ENCODE measurements around the gene MAP2K7. TPM values are rescaled to one million over a fixed set of nuclear protein-coding genes. Genes with fewer than 3 reads are reported as not detected.
"Not testable (repeated sequence)": the region's sequence is repeated elsewhere in the genome, so short reads cannot be mapped to it uniquely, and the experiment has no call there.

The MAP2K7 gene
- total RNA-seq (2014; rRNA removed; shearing (Covaris generic)): 21.1 and 24.3 TPM in 2 replicates

GRCh38 chr19:7903244-7904073 lies at the start of gene MAP2K7:
Gene MAP2K7, plus strand, starts transcription at chr19:7903877. Its CDS starts 68 bp downstream, at chr19:7903945.
- peak; percentile 100 for DNase-seq
- Histone ChIP-seq H3K4me3 (ENCODE audit: insufficient read depth, low read depth, low read length) (peak within 1 kb of the TSS; percentile 88), H3K27me3 (ENCODE audit: control insufficient read depth, insufficient read depth, low read length) (no peaks in the 10 kb centered on the region; the same call in 1 of the 2 replicates), H3K36me3 (replicated peaks; ENCODE audit: control insufficient read depth, insufficient read depth, low read length) (peaks cover 2% of the 10 kb centered on the region; the same call in 1 of the 2 replicates)

- peaks cover 39% of the 10 kb centered on the region for H3K27me3 ChIP-seq (ENCODE audit: control insufficient read depth, insufficient read depth, low read length)
- H3K4me3 ChIP-seq (ENCODE audit: insufficient read depth, low read depth, low read length): no peak overlapping the region
- DNase-seq: peak; percentile 29
- no peaks in the 10 kb centered on the region for H3K36me3 ChIP-seq (replicated peaks; ENCODE audit: control insufficient read depth, insufficient read depth, low read length)
Observed at GRCh38 chr19:7855426-7856108, 48.1 kb upstream of the MAP2K7 start.

GRCh38 chr19:7856109-7856591 lies 47.5 kb upstream of the MAP2K7 start:
- Histone ChIP-seq H3K4me3 (ENCODE audit: insufficient read depth, low read depth, low read length) (no peak overlapping the region), H3K27me3 (ENCODE audit: control insufficient read depth, insufficient read depth, low read length) (peaks cover 44% of the 10 kb centered on the region), H3K36me3 (replicated peaks; ENCODE audit: control insufficient read depth, insufficient read depth, low read length) (no peaks in the 10 kb centered on the region)
- DNase-seq: peak; percentile 59

- peak; percentile 74 for DNase-seq
- H3K36me3 ChIP-seq (replicated peaks; ENCODE audit: control insufficient read depth, insufficient read depth, low read length): no peaks in the 10 kb centered on the region
- peaks cover 52% of the 10 kb centered on the region for H3K27me3 ChIP-seq (ENCODE audit: control insufficient read depth, insufficient read depth, low read length)
- no peak overlapping the region for H3K4me3 ChIP-seq (ENCODE audit: insufficient read depth, low read depth, low read length)
Observed at GRCh38 chr19:7856679-7857663, 46.7 kb upstream of the MAP2K7 start.

- Histone ChIP-seq H3K27me3 (ENCODE audit: control insufficient read depth, insufficient read depth, low read length) (peaks cover 56% of the 10 kb centered on the region), H3K36me3 (replicated peaks; ENCODE audit: control insufficient read depth, insufficient read depth, low read length) (no peaks in the 10 kb centered on the region), H3K4me3 (ENCODE audit: insufficient read depth, low read depth, low read length) (peak overlapping the region; percentile 35)
- DNase-seq: no peak
Observed at GRCh38 chr19:7857727-7858108, 46.0 kb upstream of the MAP2K7 start.

- Histone ChIP-seq H3K27me3 (ENCODE audit: control insufficient read depth, insufficient read depth, low read length) (peaks cover 59% of the 10 kb centered on the region), H3K4me3 (ENCODE audit: insufficient read depth, low read depth, low read length) (peak overlapping the region; percentile 35), H3K36me3 (replicated peaks; ENCODE audit: control insufficient read depth, insufficient read depth, low read length) (no peaks in the 10 kb centered on the region)
- DNase-seq: peak; percentile 97
Observed at GRCh38 chr19:7858109-7858770, 45.4 kb upstream of the MAP2K7 start.

GRCh38 chr19:7859087-7859486 lies 44.6 kb upstream of the MAP2K7 start:
- not testable (repeated sequence) for H3K4me3 ChIP-seq (ENCODE audit: insufficient read depth, low read depth, low read length); H3K36me3 ChIP-seq (replicated peaks; ENCODE audit: control insufficient read depth, insufficient read depth, low read length)
- DNase-seq: peak; percentile 30
- peaks cover 68% of the 10 kb centered on the region for H3K27me3 ChIP-seq (ENCODE audit: control insufficient read depth, insufficient read depth, low read length)

GRCh38 chr19:7859831-7860713 lies 43.6 kb upstream of the MAP2K7 start:
- H3K36me3 ChIP-seq (replicated peaks; ENCODE audit: control insufficient read depth, insufficient read depth, low read length): no peaks in the 10 kb centered on the region
- peaks cover 73% of the 10 kb centered on the region for H3K27me3 ChIP-seq (ENCODE audit: control insufficient read depth, insufficient read depth, low read length)
- DNase-seq: peak; percentile 40

GRCh38 chr19:7860714-7861618 lies 42.7 kb upstream of the MAP2K7 start:
- Histone ChIP-seq H3K27me3 (ENCODE audit: control insufficient read depth, insufficient read depth, low read length) (peaks cover 76% of the 10 kb centered on the region), H3K4me3 (ENCODE audit: insufficient read depth, low read depth, low read length) (no peak overlapping the region), H3K36me3 (replicated peaks; ENCODE audit: control insufficient read depth, insufficient read depth, low read length) (no peaks in the 10 kb centered on the region)
- DNase-seq: peak; percentile 65

More at GRCh38 chr19:7859831-7860713, 43.6 kb upstream of the MAP2K7 start:
- H3K4me3 ChIP-seq (ENCODE audit: insufficient read depth, low read depth, low read length): no peak overlapping the region

GRCh38 chr19:7861619-7862412 lies 41.9 kb upstream of the MAP2K7 start:
- DNase-seq: peak; percentile 93
- Histone ChIP-seq H3K36me3 (replicated peaks; ENCODE audit: control insufficient read depth, insufficient read depth, low read length) (no peaks in the 10 kb centered on the region), H3K4me3 (ENCODE audit: insufficient read depth, low read depth, low read length) (peak overlapping the region; percentile 49), H3K27me3 (ENCODE audit: control insufficient read depth, insufficient read depth, low read length) (peaks cover 78% of the 10 kb centered on the region)

- H3K36me3 ChIP-seq (replicated peaks; ENCODE audit: control insufficient read depth, insufficient read depth, low read length): no peaks in the 10 kb centered on the region
- peaks cover 80% of the 10 kb centered on the region for H3K27me3 ChIP-seq (ENCODE audit: control insufficient read depth, insufficient read depth, low read length)
- H3K4me3 ChIP-seq (ENCODE audit: insufficient read depth, low read depth, low read length): peak overlapping the region; percentile 49
- DNase-seq: peak; percentile 100
Observed at GRCh38 chr19:7862413-7862951, 41.2 kb upstream of the MAP2K7 start.

All from H7 (cell line).